K562 (cell line): ENCODE measurements around the gene MDK. TPM values are rescaled to one million over a fixed set of nuclear protein-coding genes. Genes with fewer than 3 reads are reported as not detected.

Experiments used
- COPS2 ChIP-seq: fragments of 450-650 bp; conservative IDR thresholded peaks from 2 replicates; pipeline ENCODE4 v1.6.1; 2016; ENCODE audit warnings: mild to moderate bottlenecking, moderate library complexity
- ESRRA ChIP-seq: fragments of 450-650 bp; IDR thresholded peaks from 2 replicates; pipeline ENCODE4 v1.6.1; 2014; ENCODE audit warnings: low read depth, mild to moderate bottlenecking, moderate library complexity, borderline replicate concordance
- ETV5 ChIP-seq: sonication (generic); formaldehyde crosslinking; IDR thresholded peaks from 2 replicates; pipeline ENCODE4 v1.4.0; 2020; ENCODE audit warnings: low read depth, mild to moderate bottlenecking, missing genetic modification reagents
- FOXM1 ChIP-seq, 2 experiments: fragments of 450-650 bp in 1 of 2; sonication (generic) in 1 of 2; formaldehyde crosslinking in 1 of 2; IDR thresholded peaks; 2 replicates each; pipeline versions ENCODE4 v1.6.1 to v1.9.0; 2017 to 2022; ENCODE audit warnings: low read depth in 2 of 2, mild to moderate bottlenecking in 2 of 2, missing genetic modification reagents in 1 of 2, moderate library complexity in 1 of 2
- GABPA ChIP-seq: fragments of 200-800 bp; sonication (Bioruptor generic); conservative IDR thresholded peaks from 2 replicates; pipeline ENCODE4 v1.6.1; 2016; ENCODE audit warnings: low read depth, missing genetic modification characterization, missing compliant biosample characterization
- GTF2E2 ChIP-seq: fragments of 200-800 bp; sonication (Bioruptor generic); IDR thresholded peaks from 2 replicates; pipeline ENCODE4 v1.6.1; 2016; ENCODE audit warnings: missing genetic modification characterization, missing compliant biosample characterization
- HDAC1 ChIP-seq, 2 experiments: fragments of 450-650 bp; IDR thresholded peaks; 2 replicates each; pipeline ENCODE4 v1.6.1; 2016 to 2017; ENCODE audit warnings: inconsistent platforms in 1 of 2, mild to moderate bottlenecking in 1 of 2, moderate library complexity in 1 of 2
- MTA3 ChIP-seq: fragments of 450-650 bp; formaldehyde crosslinking; IDR thresholded peaks from 2 replicates; pipeline ENCODE4 v1.6.1; 2017; ENCODE audit warnings: mild to moderate bottlenecking, borderline replicate concordance
- NFRKB ChIP-seq: fragments of 450-650 bp; IDR thresholded peaks from 2 replicates; pipeline ENCODE4 v1.6.1; 2016; ENCODE audit warnings: low read depth
- NFXL1 ChIP-seq: fragments of 450-650 bp; formaldehyde crosslinking; IDR thresholded peaks from 2 replicates; pipeline ENCODE4 v1.4.0; 2021; ENCODE audit warnings: mild to moderate bottlenecking
- POLR2A ChIP-seq: fragments of 450-650 bp; conservative IDR thresholded peaks from 2 replicates; pipeline ENCODE4 v1.6.1; 2016
- SIN3A ChIP-seq, 2 experiments: fragments of 150-350 bp in 1 of 2; IDR thresholded peaks; 2 replicates each; pipeline ENCODE4 v1.6.1; 2011 to 2016; ENCODE audit warnings: borderline replicate concordance in 2 of 2, low read depth in 2 of 2, low read length in 2 of 2, mild to moderate bottlenecking in 2 of 2, moderate library complexity in 2 of 2; ENCODE audit not compliant: control insufficient read depth in 1 of 2
- SRSF9 ChIP-seq: fragments of 200-400 bp; formaldehyde crosslinking; IDR thresholded peaks from 2 replicates; pipeline ENCODE4 v1.6.1; 2017; ENCODE audit warnings: low read depth, low read length, borderline replicate concordance
- THRB ChIP-seq: fragments of 450-650 bp; formaldehyde crosslinking; conservative IDR thresholded peaks from 2 replicates; pipeline ENCODE4 v1.4.0; 2022; ENCODE audit warnings: mild to moderate bottlenecking, missing genetic modification characterization
- UBTF ChIP-seq, 2 experiments: IDR thresholded peaks; 2 replicates each; pipeline ENCODE4 v1.6.1; 2012; ENCODE audit warnings: improper control_type of control experiment in 2 of 2, low read depth in 2 of 2, low read length in 2 of 2, borderline replicate concordance in 1 of 2
- USF1 ChIP-seq: sonication (generic); formaldehyde crosslinking; IDR thresholded peaks from 2 replicates; pipeline ENCODE4 v1.9.0; 2022; ENCODE audit warnings: mild to moderate bottlenecking, missing genetic modification reagents
- ZBTB26 ChIP-seq: fragments of 450-650 bp; formaldehyde crosslinking; IDR thresholded peaks from 2 replicates; pipeline ENCODE4 v1.4.0; 2022; ENCODE audit warnings: missing genetic modification characterization
- ZC3H11A ChIP-seq: IDR thresholded peaks from 2 replicates; pipeline ENCODE4 v1.6.1; 2012; ENCODE audit warnings: low read depth, low read length, improper control_type of control experiment
- ZC3H4 ChIP-seq: sonication (generic); formaldehyde crosslinking; IDR thresholded peaks from 2 replicates; pipeline ENCODE4 v1.9.0; 2021; ENCODE audit warnings: missing genetic modification reagents, borderline replicate concordance
- ZKSCAN1 ChIP-seq: fragments of 150-350 bp; IDR thresholded peaks from 2 replicates; pipeline ENCODE4 v1.6.1; 2016; ENCODE audit warnings: low read depth, low read length
- ZNF655 ChIP-seq: fragments of 250-450 bp; sonication (Bioruptor Pico); IDR thresholded peaks from 2 replicates; pipeline ENCODE4 v1.5.0; 2021
- ZNF75A ChIP-seq: fragments of 450-650 bp; formaldehyde crosslinking; IDR thresholded peaks from 2 replicates; pipeline ENCODE4 v1.4.0; 2020; ENCODE audit warnings: mild to moderate bottlenecking
- polyA plus RNA-seq, 8 experiments: library from polyadenylated mRNA; depleted of rRNA in 4 of 8; stranded (reverse) in 5 of 8; unstranded in 3 of 8; fragments of >200 nt; fragmentation: Nextera tagmentation in 2 of 8; fragmentation: Illumina TruSeq in 1 of 8; extraction: Ambion mirVana in 2 of 8; extraction: Trizol in 1 of 8; gene quantifications; 2 replicates each; pipeline versions ENCODE4 v1.2.1 to v1.2.3, GENCODE V29; 2011 to 2014; ENCODE audit warnings: inconsistent platforms in 1 of 8, missing spikeins in 1 of 8
- total RNA-seq, 7 experiments: library from RNA; depleted of rRNA in 6 of 7; stranded (reverse); fragments of >200 nt in 6 of 7; fragmentation: Illumina TruSeq in 2 of 7; extraction: Trizol in 2 of 7; gene quantifications; 2 replicates each; pipeline versions ENCODE4 v1.2.1 to v1.2.3, GENCODE V29; 2011 to 2021; ENCODE audit warnings: low replicate concordance in 1 of 7

The MDK gene
- total and polyA plus RNA-seq, 9 of the 15 experiments (the other 6 are each of a cell fraction or from before 2014, with no cell fraction given) = 20.7 to 700 (median 350) TPM

- no peak for TF ChIP-seq NFRKB
- TF ChIP-seq POLR2A = no peak
- peak; percentile 54 for TF ChIP-seq GABPA (tag)
- no peak for TF ChIP-seq ETV5
- TF ChIP-seq FOXM1 (IDR thresholded peaks at IDR 0.05; ENCODE audit: low read depth) = no peak
- TF ChIP-seq FOXM1 (CRISPR knock-in tag; IDR thresholded peaks at IDR 0.05; ENCODE audit: low read depth) = no peak
- no peak for TF ChIP-seq ZNF75A (CRISPR knock-in tag)
- TF ChIP-seq GTF2E2 = no peak
- TF ChIP-seq UBTF (IDR thresholded peaks at IDR 0.05; ENCODE audit: borderline replicate concordance in 1 of 2, low read depth in 2 of 2, low read length in 2 of 2) = no peak
- 0 out of 4 replicates have a peak, but pooled peaks of 1 of the 2 experiments have one; percentile 54 for TF ChIP-seq SIN3A (IDR thresholded peaks at IDR 0.05; ENCODE audit: borderline replicate concordance in 2 of 2, control insufficient read depth in 1 of 2, low read depth in 2 of 2, low read length in 2 of 2)
- TF ChIP-seq ESRRA = no peak
- TF ChIP-seq USF1 (CRISPR knock-in tag) = no peak
- TF ChIP-seq COPS2 = no peak
- no peak for TF ChIP-seq SRSF9
- TF ChIP-seq THRB (CRISPR knock-in tag) = no peak
- TF ChIP-seq ZBTB26 (CRISPR knock-in tag) = no peak
- no peak for TF ChIP-seq ZC3H4 (CRISPR knock-in tag)
- no peak for TF ChIP-seq ZC3H11A
- TF ChIP-seq MTA3 = peak; percentile 26; the same call in 1 of the 2 replicates
- no peak for TF ChIP-seq NFXL1 (CRISPR knock-in tag)
- no peak for TF ChIP-seq ZNF655 (CRISPR knock-in tag)
- TF ChIP-seq ZKSCAN1 = no peak
- TF ChIP-seq HDAC1 (IDR thresholded peaks at IDR 0.05) = no peak
Observed at GRCh38 chr11:46347637-46348311, 33.7 kb upstream of the MDK start (continued).
